RKO (cell line): ENCODE data around the gene FOXL3.
"Not testable (repeated sequence)": the region's sequence is repeated elsewhere in the genome, so short reads cannot be mapped to it uniquely, and the experiment has no call there.

ENCODE experiments used
- DNase-seq: peaks from one replicate; pipeline ENCODE4 v3.0.0-alpha.2; 2016; ENCODE audit warnings: low spot score

The FOXL3 gene

GRCh38 chr7:289209-289755 is 688 bp upstream of the FOXL3 start:
- no peak for DNase-seq

- no peak for DNase-seq
These were observed 793 bp downstream of the FOXL3 start for GRCh38 chr7:290554-291372.

GRCh38 chr7:291373-292092 is 1.6 kb downstream of the FOXL3 start:
- DNase-seq = peak; percentile 14

- DNase-seq = no peak
These were observed 2.3 kb downstream of the FOXL3 start for GRCh38 chr7:292226-292625.

- no peak for DNase-seq
These were observed 2.9 kb downstream of the FOXL3 start for GRCh38 chr7:292826-293225.

GRCh38 chr7:293681-294439 is 3.9 kb downstream of the FOXL3 start:
- no peak for DNase-seq

- no peak for DNase-seq
These were observed 4.6 kb downstream of the FOXL3 start for GRCh38 chr7:294440-295154.

- no peak for DNase-seq
These were observed 5.5 kb downstream of the FOXL3 start for GRCh38 chr7:295155-296154.

- DNase-seq = no peak
These were observed 6.5 kb downstream of the FOXL3 start for GRCh38 chr7:296373-296945.

- not testable (repeated sequence) for DNase-seq
These were observed 7.2 kb downstream of the FOXL3 start for GRCh38 chr7:297141-297540.

GRCh38 chr7:297611-298374 is 7.8 kb downstream of the FOXL3 start:
- DNase-seq = no peak

GRCh38 chr7:298375-298702 is 8.4 kb downstream of the FOXL3 start:
- DNase-seq = no peak

GRCh38 chr7:298743-299142 is 8.8 kb downstream of the FOXL3 start:
- no peak for DNase-seq

GRCh38 chr7:299169-299568 is 9.2 kb downstream of the FOXL3 start:
- no peak for DNase-seq

GRCh38 chr7:299628-300027 is 9.7 kb downstream of the FOXL3 start:
- DNase-seq = no peak

- DNase-seq = no peak
These were observed 10.1 kb downstream of the FOXL3 start for GRCh38 chr7:300048-300447.

- DNase-seq = no peak
These were observed 10.7 kb downstream of the FOXL3 start for GRCh38 chr7:300546-301290.

GRCh38 chr7:301291-302053 is 11.5 kb downstream of the FOXL3 start:
- no peak for DNase-seq
